Right lobe of liver (tissue), 4 donors: ENCODE results near the gene ZNF862.

Experiments
- POLR2A ChIP-seq: fragments of 450-650 bp; IDR thresholded peaks from one replicate; pipeline ENCODE4 v1.6.1; 2017; ENCODE audit warnings: antibody characterized with exemption, mild to moderate bottlenecking
- TF ChIP-seq, protein P1 (sequence below), 4 donors: fragments of 200-600 bp in 3 of 4; fragments of 450-650 bp in 1 of 4; IDR thresholded peaks; one replicate each; pipeline versions ENCODE4 v1.5.1 to v1.8.0; 2016 to 2022; ENCODE audit warnings: antibody characterized with exemption in 4 of 4, mild to moderate bottlenecking in 2 of 4
- donor health status: DM: no; HTN: no; CAD: no.
- donor health status: DM: no; HTN: no; CAD: no.
- donor health status: DM: no; HTN: yes; CAD: no.

DNA sequence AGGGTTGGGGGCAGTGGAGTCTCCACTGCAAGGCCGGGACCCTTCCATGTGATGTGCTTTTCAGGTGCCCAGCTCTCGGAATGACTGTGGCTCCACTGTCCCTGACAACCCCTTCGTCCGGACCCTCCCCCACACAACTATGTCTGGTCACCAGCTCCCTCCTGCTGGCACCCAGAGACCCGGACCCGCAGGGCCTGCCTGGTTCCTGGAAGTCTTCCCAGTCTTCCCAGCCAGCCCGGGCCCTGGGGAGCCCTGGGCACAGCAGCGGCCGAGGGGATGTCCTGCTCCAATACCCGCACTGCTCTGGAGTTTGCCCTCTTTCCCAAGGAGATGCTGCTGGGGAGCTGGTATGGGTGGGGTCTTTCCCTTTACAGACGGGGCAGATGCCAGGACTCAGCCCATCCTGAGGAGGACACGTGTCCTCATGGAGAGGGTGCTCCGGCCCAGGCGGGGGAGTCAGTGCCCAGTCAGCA, 41.1 kb downstream of the ZNF862 start:
- TF ChIP-seq, protein P1, sequence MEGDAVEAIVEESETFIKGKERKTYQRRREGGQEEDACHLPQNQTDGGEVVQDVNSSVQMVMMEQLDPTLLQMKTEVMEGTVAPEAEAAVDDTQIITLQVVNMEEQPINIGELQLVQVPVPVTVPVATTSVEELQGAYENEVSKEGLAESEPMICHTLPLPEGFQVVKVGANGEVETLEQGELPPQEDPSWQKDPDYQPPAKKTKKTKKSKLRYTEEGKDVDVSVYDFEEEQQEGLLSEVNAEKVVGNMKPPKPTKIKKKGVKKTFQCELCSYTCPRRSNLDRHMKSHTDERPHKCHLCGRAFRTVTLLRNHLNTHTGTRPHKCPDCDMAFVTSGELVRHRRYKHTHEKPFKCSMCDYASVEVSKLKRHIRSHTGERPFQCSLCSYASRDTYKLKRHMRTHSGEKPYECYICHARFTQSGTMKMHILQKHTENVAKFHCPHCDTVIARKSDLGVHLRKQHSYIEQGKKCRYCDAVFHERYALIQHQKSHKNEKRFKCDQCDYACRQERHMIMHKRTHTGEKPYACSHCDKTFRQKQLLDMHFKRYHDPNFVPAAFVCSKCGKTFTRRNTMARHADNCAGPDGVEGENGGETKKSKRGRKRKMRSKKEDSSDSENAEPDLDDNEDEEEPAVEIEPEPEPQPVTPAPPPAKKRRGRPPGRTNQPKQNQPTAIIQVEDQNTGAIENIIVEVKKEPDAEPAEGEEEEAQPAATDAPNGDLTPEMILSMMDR (IDR thresholded peaks at IDR 0.05), result no peak
- no peak for TF ChIP-seq POLR2A
